MV-4-11 (cell line): Measurements from ENCODE around the gene ZNF148.

Experiments
- DNase-seq: peaks from one replicate; lab custom pipeline; 2025; lab: John Stamatoyannopoulos, UW

ZNF148 gene

GRCh38 chr3:125332504-125332903, 42.6 kb downstream of the ZNF148 start:
- no peak for DNase-seq

DNA sequence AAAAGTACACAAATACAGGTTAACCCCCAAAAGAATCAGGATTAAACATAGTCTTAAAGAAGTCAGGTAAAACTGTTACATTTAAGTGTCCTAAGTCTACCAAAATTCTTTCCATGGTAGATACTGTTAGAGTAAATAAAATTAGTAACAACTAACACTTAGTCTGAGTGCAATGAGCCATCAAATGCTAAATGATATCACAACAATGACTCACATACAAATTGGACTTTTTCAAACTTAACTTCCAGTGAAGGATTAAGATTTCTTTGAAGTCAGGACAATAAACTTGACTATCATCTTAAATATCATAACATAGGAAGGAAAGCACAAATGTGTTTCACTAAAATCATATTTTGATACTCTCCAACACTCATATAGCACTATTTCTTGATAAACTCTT, 43.9 kb downstream of the ZNF148 start:
- DNase-seq, result no peak

- no peak for DNase-seq
Observed at GRCh38 chr3:125326957-125327356, 48.2 kb downstream of the ZNF148 start.

DNA sequence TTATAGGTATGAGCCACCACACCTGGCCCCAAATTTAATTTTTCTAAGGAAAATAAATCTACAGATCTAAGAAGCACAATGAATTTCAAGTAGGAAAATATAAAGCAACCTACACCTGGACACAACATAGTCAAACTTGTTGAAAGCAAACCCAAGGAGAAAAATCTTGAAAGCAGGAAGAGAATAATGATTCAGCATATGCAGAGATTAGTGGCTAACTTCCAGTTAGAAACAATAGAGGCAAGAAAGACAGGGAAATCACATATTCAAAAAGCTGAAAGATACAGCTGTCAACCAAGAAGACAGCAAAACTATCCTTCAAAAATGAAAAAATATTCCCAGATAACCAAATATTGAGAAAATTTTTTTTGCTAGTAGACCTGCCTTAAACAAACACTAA, 49.4 kb downstream of the ZNF148 start:
- no peak for DNase-seq

DNA sequence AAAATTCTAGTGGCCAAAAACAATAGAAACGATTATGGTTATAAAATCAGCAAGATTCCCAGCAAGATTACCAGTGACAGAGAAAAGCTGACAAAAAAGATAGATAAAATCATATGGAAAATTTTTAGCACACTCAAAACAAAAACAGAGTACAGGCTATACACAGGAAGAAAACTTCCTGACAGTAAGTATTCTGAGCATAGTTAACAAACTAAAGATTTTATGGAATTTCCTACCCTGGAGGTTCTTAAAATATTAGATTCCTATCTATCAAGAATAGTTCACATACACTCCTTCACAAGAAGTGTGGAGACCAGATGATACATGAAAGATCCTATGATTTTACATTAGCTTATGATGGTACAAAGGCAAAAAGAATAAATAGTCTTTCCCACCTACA, 50.8 kb downstream of the ZNF148 start:
- no peak for DNase-seq

DNA sequence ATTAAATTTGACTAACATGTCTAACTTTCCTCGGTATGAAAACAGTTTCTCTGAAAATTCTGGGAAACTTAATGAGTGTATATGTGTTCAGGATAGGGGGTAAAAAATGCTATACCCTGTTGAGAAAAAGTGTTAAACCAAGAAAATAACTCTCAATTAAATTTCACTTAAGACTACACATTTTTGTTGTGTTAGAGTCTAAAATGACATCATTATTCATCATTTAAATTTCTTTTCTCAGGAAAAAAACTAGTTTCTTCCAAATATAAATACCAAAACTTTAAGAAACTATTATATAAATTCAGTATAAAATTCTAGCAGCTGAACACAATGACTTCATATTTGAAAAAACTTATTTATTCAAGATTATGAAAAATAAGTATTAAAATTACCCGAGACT, 52.2 kb downstream of the ZNF148 start:
- DNase-seq, result no peak

DNA sequence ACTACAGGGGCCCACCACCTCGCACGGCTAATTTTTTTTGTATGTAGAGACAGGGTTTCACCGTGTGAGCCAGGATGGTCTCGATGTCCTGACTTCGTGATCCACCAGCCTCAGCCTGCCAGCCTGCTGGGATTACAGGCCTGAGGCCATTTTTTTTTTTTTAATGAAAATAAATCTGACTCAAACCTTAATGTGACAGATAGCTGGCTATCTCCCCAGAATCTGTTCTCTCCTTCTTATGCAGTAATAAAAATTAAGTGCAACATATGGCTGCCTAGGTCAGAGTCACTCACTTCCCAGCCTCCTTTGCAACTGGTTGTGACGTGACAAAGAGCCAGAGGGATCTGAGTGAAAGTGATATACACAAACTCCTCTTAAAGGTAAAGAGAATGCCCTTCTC, 53.0 kb downstream of the ZNF148 start:
- no peak for DNase-seq

GRCh38 chr3:125319765-125320164, 55.4 kb downstream of the ZNF148 start:
- no peak for DNase-seq

- DNase-seq, result no peak
Observed at GRCh38 chr3:125318871-125319270, 56.3 kb downstream of the ZNF148 start.

DNA sequence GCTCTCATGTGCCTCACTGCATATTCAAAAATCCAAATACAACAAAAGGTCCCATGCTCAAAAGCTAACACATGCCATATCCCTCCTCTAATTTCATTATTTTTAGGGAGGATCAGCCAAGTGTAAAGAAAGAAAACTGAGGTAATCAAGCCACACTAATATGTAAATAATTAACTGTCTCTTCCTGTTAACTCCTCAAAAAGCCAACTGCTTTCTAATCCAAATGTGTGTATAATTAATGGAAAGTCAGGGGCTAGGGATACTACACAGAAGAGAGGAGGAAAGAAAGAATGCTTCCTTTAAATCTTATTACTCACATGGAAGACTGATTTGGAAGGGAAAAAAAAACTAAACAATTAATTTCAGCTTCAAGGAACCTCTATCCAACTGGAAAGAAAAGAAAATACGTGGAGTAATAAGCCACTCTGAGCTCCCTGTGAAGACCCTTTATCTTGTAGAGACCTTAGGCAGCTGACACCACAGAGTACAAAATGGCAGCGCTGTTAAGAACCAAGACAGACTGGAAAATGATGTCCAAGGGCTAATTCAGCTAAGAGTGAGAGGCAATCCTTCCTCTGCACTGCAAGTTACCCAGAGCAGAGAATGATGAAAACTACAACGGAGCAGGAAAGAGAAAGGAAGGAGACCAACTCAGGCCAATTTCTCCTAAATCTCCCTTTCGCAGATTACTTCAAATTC, 56.8 kb downstream of the ZNF148 start:
- DNase-seq, result no peak

DNA sequence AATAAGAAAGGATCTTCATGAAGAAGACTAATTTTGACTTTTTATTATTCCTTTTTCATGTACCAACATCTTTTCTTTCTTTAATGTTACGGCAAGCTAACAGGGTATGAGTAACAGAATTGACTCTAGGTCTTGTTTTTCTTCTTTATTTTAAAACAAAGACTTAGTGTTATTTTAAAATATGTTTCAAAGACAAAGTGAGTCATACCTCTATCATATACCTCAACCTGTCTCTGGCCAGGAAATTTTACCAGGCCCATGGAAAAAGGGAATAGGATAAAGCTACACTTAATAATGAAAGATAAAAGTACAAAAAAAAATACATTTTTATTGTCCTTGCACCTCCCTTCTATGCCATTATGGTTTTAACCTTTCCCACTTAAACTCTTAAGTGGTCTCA, 57.4 kb downstream of the ZNF148 start:
- DNase-seq, result no peak

DNA sequence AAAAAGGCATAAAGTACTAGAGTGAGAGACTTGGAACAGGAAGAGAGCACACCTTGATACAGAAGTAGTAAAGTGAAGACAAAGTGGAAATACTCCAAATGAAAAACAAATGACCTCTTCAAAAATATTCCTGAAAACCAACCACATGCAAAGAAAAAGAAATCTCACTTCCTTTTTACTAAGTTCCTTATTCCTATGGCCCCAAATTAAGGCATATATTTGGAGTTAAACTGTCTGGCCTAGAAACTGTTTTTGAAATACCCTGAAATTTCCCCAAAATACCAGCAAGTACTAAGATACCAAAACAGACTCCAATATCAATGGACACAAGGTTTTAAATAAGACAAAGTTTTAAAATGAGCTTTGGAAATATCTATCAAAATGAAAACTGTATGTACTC, 58.2 kb downstream of the ZNF148 start:
- peak; percentile 69 for DNase-seq

DNA sequence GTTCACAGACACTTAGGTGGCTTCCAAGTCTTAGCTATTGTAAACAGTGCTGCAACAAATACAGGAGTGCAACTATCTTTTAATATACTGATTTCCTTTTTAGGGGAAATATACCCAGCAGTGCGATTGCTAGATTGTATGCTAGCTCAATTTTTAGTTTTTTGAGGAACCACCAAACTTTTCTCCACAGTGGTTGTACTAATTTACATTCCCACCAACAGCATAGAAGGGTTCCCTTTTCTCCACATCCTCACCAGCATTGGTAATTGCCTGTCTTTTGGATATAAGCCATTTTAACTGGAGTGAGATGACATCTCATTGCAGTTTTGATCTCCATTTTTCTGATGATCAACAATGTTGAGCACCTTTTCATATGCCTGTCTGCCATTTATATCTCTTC, 58.9 kb downstream of the ZNF148 start:
- DNase-seq, result peak; percentile 20

DNA sequence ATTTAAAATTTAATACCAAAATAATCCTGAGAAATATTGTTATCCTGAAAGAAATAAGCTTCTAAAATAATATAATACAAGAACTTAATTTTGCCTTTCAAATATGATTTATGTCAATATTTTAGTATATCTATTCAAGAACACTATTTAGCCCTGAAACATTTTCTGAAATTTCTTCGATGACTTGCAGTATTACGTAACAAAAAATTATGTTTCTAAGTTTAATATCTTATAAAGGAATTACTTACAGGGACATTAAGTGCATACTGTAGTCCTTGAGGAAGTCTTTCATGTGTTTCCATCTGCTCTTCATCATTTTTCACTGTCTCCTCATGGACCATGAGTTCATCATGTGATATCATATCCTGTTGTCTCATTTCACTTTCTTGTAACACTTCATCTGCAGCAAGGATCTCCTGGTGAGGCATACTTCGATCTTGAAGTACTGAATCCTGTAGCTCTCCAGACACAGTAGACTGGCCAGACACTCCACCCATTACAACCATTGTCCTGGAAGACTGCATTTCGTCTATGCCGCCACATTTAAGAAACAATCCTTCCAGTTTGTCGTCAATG, 62.0 kb downstream of the ZNF148 start:
- no peak for DNase-seq

DNA sequence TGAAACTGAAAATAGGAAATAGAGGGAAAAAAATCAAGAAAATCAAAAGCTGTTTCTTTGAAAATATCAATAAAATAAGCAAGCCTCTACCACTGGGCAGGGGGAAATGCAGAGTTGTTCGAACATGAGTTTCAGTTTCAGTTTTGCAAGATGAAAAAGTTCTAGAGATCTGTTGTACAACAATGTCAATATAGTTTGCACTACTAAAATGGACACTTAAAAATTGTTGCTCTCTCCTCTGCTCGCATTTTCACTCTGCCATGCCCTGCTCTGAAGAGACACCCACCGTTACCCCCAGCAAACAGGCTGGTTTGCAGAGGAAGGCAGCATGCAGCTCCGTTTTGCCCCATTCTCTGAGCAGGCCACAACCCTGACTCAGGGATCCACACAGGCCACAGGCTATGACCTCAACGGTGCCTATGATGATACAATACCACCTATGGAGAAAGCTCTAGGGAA, 64.5 kb downstream of the ZNF148 start:
- DNase-seq, result peak; percentile 58

- peak; percentile 5 for DNase-seq
Observed at GRCh38 chr3:125309476-125309875, 65.6 kb downstream of the ZNF148 start.

DNA sequence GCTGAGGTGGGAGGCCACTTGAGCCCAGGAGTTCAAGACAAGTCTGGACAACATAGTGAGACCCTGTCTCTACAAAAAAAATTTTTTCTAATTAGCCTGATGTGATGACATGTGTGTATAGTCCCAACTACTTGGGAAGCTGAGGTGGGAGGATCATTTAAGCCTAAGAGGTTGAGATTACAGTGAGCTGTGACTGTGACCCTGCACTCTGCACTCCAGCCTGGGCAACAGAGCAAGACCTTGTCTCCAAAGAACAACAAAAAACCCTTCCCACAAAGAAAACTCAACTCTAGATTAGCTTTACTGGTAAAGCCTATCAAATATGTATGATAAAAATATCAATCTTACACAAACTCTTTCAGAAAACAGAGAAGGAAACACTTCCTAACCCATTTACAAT, 68.5 kb downstream of the ZNF148 start:
- DNase-seq, result no peak

- DNase-seq, result no peak
Observed at GRCh38 chr3:125302932-125303331, 72.2 kb downstream of the ZNF148 start.

DNA sequence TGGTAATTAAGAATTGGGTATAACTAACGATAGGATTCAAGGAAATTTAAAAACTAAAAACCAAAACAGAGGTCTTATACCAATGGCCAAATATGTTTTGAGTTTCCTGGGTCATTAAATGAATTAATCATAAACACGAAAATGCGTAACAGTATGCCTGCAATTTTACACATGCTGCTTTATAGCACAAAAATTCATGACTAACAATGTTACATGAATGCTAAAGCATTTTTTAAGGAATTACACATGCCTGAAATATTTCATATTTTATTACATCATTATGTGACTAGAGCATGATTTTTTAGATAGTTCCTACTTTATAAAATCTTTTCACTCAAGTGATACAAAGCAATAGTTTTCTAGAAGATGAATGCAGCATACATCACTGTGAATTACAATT, 74.7 kb downstream of the ZNF148 start:
- DNase-seq, result no peak

DNA sequence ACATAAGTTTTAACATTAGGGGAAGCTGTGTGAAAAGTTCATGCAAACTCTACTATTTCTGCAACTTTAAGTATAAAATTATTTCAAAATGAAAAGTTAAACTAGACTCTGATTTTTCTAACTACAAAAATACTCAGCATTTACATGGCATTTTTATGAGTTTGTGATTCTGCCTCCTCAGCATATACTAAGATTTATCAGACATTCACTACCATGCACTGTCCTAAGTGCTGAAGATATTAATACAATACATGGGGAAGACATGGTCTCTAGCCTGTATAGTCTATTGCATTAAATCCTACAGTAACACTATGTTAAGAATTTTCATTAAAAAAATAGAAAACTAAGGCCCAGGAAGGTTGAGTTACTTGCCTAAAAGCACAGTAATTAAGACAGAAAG, 80.7 kb downstream of the ZNF148 start:
- no peak for DNase-seq

- DNase-seq, result no peak
Observed at GRCh38 chr3:125292015-125292414, 83.1 kb downstream of the ZNF148 start.

DNA sequence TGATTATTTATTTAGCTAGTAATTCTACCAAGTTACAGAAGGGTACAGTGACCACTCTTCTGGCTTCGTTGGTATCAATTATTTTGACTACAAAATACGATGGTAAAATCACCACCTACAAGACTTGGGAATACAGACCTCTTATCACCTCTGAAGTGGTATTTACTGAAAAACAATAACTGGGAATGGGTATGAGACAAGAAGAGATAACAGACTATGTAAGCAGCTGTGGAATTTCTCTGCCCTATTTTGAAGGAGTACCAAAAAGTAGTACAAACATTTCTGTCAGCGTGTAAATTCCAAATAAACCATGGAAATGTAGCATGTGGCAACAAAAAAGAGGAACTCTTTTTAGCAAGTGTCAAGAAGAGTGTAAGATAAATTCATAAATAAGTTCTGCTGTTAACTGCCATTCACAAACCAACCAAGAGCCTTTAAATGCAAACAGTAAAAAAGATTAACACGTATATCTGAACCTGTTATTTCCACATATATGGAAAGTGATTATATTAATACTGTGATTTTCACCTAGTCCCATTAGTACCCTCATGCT, 85.6 kb downstream of the ZNF148 start:
- peak; percentile 42 for DNase-seq

DNA sequence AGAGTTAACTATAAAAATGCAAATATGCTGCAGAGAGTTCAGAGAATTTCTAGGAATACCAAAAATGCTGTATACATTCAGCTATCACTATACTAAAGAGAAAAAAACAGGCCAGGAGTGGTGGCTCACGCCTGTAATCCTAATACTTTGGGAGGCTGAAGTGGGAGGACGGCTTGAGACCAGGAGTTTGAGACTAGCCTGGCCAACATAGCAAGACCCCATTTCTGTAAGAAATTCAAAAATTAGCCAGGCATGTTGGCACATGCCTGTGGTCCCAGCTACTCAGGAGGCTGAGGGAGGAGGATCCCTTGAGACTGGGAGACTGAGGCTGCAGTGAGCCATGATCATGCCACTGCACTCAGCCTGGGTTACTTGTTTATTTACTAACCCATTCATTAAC, 87.9 kb downstream of the ZNF148 start:
- DNase-seq, result no peak

DNA sequence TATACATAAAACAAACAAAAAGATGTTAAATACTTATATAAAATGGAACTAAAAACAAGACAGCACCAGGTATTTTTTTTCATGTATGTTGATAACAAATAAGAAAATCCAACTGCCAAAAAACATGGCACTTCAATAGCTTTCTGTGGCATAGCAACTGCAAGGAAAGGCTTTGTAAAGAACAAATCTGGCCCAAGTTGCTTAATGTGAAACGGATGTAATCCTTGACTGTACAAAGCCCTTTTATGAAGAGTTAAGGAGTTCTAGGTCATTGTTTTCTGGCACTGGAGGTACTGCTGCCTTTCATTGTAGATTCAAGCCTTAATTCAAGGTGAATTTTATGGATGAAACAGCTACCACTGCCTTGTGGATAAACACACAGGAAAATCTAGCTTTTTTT, 93.7 kb downstream of the ZNF148 start:
- DNase-seq, result no peak
